Right kidney (tissue), 1 donor: ENCODE measurements around the gene HECW1.
"Not testable (repeated sequence)": the region's sequence is repeated elsewhere in the genome, so short reads cannot be mapped to it uniquely, and the experiment has no call there.

Experiments
- DNase-seq: peaks from one replicate; pipeline ENCODE4 v3.0.0-alpha.2; 2016

Gene HECW1

DNA sequence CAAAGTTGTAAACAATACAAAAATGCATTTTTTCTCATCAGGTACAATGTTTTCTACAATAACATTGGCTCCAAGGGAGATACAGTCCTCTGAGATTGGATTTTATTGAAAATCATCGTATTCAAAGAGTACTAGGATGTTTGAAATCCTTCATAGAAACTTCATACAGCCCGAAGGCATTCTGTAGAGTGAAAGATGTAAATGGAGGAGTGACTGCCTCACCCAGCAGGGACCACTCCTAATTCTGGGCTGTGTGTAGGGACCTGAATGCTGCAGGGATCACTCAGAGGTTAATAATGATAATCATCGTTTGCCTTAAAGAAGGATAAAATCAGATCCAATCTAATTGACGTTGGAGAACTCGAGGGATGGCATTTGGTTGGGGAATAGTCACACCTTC lies 198.6 kb downstream of the HECW1 start:
- no peak for DNase-seq

GRCh38 chr7:43311694-43312093 lies 199.2 kb downstream of the HECW1 start:
- DNase-seq, result no peak

GRCh38 chr7:43313628-43314378 lies 201.4 kb downstream of the HECW1 start:
- DNase-seq, result no peak

DNA sequence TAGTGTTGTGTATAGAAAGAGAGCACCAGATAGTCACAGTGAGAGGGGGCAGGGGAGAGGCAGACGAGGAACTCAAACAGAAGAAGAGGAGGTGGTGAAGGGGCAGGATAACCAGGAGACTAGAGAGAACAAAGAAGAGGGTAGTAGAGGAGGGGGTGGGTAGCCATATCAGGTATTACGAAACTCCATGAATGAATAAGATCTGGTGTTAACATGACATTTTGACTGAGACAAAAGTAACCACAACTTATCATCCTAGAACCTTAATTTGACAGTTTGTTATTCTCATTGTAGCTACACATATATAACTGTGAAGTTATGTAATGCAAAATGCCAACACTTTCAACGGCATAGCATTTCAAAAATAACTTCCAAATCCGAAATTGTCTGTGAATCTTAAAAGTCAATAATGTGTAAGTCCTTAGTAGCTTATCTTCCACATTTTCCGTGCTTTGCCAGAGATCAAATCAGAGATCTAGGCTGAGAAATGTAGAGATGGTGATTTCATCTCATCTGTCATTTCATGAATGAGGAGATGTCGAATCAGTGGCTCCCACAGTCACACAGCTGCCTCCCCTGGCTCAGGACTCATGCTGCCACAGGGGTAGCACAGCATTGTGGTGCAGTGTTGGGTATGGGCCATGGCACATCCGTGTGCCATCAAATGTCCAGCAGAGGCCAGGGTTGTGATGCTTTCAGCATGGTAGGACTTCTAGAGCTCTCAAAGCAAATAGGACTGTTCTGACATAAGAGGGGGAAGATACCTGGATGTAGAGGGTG lies 202.1 kb downstream of the HECW1 start:
- DNase-seq, result no peak

- DNase-seq, result no peak
These were observed 204.6 kb downstream of the HECW1 start for GRCh38 chr7:43317075-43317474.

GRCh38 chr7:43318188-43318770 lies 205.8 kb downstream of the HECW1 start:
- no peak for DNase-seq

DNA sequence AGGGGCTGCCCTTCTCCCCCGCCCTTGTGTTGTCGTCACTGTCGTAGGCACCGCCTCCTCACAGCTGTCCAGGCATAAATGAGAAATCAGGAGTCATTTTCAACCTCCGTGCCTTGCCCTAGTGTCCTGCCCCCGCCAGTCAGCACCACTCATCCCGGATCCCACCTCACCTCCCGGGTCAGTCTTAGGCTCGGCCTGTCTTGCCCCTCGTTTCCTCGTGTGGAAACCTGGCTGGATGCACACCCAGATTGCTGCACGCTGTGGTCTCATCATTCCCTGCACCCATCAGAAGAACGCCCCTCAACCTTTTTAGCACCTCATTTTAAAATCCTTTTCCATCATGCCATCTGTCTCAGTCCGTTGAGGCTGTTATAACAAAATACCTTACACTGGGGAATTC lies 213.1 kb downstream of the HECW1 start:
- no peak for DNase-seq

GRCh38 chr7:43328336-43328735 lies 215.9 kb downstream of the HECW1 start:
- peak; percentile 10 for DNase-seq

- DNase-seq, result no peak
These were observed 216.4 kb downstream of the HECW1 start for GRCh38 chr7:43328785-43329380.

DNA sequence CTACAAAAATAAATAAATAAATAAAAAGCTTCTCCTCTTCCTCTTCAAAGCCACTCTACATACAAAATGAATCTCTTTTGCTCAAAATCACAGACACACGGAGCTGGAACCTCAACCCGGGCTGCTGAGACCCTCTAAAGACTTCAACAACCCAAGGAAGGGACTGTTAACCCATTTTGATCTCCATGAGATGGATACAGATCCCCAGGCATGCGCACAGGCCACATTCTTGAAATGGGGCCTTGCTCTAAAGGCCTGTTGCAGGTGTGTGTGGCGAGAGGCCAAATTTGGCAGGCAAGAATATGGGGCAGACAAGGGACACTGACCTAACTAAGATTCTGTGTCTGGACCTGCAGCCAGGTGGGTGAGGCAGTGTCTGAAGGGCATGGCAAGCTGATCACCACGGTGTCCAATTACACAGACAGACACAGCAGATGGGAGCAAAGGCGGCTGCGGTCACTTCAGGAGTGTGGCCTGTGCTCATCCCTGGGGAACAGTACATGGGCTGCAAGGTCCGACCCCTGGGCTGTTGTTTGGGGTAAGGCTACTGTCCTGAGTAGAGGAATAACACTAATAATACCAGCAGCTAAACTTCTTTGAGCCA lies 219.8 kb downstream of the HECW1 start:
- no peak for DNase-seq

DNA sequence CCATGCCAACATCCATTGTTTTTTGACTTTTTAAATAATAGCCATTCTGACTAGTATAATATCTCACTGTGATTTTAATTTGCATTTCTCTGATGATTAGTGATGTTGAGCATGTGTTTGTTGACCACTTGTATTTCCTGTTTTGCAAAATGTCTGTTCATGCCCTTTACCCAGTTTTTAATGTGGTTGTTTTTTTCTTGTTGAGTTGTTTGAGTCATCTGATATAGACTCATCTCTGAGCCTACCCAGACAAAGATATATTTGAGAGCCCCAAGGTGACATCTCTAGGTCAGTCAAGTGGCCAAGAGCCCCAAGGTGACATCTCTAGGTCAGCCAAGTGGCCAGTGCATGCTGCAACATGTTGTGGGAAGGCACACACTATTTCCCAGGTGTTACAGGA lies 224.7 kb downstream of the HECW1 start:
- no peak for DNase-seq

GRCh38 chr7:43337811-43338210 lies 225.4 kb downstream of the HECW1 start:
- no peak for DNase-seq

DNA sequence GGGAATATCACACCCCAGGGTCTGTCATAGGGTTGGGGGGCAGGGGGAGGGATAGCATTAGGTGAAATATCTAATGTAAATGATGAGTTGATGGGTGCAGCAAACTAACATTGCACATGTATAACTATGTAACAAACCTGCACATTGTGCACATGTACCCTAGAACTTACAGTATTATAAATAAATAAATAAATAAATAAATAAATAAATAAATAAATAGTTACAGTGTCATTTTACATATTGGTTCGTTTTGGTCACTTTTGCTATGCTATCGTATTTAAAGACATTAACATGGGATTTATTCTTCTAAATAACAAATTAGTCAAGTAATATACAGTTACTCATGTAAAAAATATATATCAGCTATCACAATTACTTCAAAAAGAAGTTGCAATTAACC lies 228.7 kb downstream of the HECW1 start:
- no peak for DNase-seq

GRCh38 chr7:43343417-43343816 lies 231.0 kb downstream of the HECW1 start:
- DNase-seq, result not testable (repeated sequence)

DNA sequence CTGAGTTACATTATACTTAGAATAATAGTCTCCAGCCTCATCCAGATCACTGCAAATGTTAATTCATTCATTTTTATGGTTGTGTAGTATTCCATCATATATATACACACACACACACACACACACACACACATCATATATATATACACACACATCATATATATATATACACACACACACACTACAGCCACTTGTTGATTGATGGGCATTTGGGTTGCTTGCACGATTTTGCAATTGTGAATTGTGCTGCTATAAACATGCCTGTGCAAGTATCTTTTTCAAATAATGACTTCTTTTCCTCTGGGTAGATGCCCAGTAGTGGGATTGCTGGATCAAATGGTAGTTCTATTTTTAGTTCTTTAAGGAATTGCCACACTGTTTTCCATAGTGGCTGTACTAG lies 233.2 kb downstream of the HECW1 start:
- not testable (repeated sequence) for DNase-seq

DNA sequence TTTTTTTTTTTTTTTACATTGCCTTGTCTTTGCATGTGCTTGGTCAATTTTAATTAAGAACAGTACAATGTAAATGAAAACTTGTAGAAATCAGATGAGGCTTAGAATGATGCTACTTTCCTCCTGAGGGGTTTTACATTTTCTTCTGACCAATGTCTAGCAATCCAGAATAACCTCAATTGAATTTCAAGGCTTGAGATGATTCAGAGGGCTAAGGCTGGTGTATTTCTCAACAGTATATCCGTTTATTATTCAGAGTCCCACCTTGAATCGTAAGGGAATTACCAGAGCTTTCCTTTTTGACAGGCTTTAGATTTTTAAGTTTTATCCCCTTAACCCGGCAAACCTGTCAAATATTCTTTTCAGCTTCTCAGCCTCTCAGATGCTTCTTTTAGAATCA lies 239.2 kb downstream of the HECW1 start:
- DNase-seq, result no peak

GRCh38 chr7:43353902-43354301 lies 241.5 kb downstream of the HECW1 start:
- DNase-seq, result no peak

- peak; percentile 23 for DNase-seq
These were observed 250.2 kb downstream of the HECW1 start for GRCh38 chr7:43362652-43363034.

- DNase-seq, result no peak
These were observed 250.8 kb downstream of the HECW1 start for GRCh38 chr7:43363035-43363791.

DNA sequence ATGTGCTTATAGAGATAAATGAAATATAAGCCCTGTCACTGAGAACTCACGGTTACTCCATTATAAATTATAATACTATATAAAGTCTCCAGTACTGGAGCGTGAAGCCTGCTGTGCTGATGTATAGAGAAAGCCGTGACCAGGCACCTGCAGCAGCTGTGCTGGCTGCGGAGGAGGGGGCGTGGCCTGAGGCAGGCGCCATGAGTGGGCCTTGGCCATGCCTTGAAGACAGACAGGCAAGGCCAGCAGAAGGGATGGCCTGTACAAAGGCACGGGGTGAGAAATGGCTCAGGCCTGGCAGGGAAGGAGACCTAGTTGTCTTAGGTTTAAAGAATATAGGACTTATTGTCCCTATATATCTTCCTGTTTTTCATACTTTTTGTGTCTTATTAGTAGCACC lies 251.9 kb downstream of the HECW1 start:
- DNase-seq, result no peak

DNA sequence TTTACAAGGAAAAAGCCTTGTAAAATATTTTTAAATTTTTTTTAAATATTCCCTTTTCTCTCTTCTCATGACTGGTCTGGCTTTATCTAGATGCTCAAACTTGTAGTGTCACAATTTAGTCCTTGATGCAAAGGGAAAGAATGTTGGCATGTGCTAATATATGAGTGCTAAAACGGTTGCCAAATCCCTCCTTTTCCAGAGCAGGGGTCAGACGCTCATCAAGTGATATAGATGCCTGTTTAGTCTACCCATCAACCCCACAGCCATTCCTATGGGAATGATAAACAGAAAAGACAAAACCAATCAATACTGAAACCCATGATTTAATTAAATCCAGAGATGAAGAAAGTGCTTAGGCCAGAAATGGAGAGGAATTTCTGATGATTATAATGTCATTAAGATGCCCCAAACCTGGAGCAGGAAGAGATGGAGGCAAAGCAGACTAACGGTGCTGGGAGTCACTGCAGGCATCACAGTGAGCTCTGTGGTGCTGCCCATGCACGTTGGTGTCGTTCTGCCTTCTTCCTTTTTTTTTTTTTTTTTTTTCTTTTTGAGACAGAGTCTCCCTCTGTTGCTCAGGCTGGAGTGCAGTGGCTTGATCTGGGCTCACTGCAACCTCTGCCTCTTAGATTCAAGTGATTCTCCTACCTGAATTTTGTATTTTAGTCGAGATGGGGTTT lies 260.4 kb downstream of the HECW1 start:
- DNase-seq, result no peak
